ENCODE results near the gene LAMTOR1.

- TF ChIP-seq CTCF (IDR thresholded peaks at IDR 0.05 in 2 of 3, conservative IDR thresholded peaks at IDR 0.05 in 1 of 3; ENCODE audit: control insufficient read depth in 2 of 3, extremely low read depth in 1 of 3, insufficient read depth in 1 of 3, low read depth in 3 of 3, low read length in 3 of 3) (no peak), NR2C2 (IDR thresholded peaks at IDR 0.05; ENCODE audit: borderline replicate concordance, control insufficient read depth, insufficient read length, low read depth) (no peak), CHD4 (IDR thresholded peaks at IDR 0.05) (no peak), NKRF (conservative IDR thresholded peaks at IDR 0.05) (no peak), BHLHE40 (IDR thresholded peaks at IDR 0.05; ENCODE audit: borderline replicate concordance in 1 of 2, low read depth in 2 of 2, low read length in 1 of 2) (no peak)
Observed at GRCh38 chr11:72102631-72102945, 509 bp downstream of the LAMTOR1 start.
